Upper lobe of left lung (tissue), 4 donors: ENCODE results near the gene TPBGL.

Experiments
- CTCF ChIP-seq, 6 experiments: fragments of 450-650 bp in 4 of 6; fragments of 200-600 bp in 2 of 6; sonication (generic) in 2 of 6; IDR thresholded peaks; one replicate each; pipeline ENCODE4 v1.5.1; 2016 to 2019; ENCODE audit warnings: antibody characterized with exemption in 6 of 6
- EP300 ChIP-seq, 4 donors: sonication (generic); formaldehyde crosslinking; IDR thresholded peaks; one replicate each; pipeline ENCODE4 v1.5.1; 2017; ENCODE audit warnings: antibody characterized with exemption in 4 of 4, control low read depth in 2 of 4
- POLR2A ChIP-seq, 4 donors: fragments of 450-650 bp; IDR thresholded peaks; one replicate each; pipeline ENCODE4 v1.5.1; 2016 to 2017; ENCODE audit warnings: antibody characterized with exemption in 4 of 4, mild to moderate bottlenecking in 2 of 4
- POLR2AphosphoS5 ChIP-seq, 2 donors: sonication (generic); formaldehyde crosslinking; IDR thresholded peaks; one replicate each; pipeline ENCODE4 v1.5.1; 2017; ENCODE audit warnings: antibody characterized with exemption in 2 of 2

GRCh38 chr11:75229466-75229865 lies 11.1 kb upstream of the TPBGL start:
- no peak for TF ChIP-seq POLR2A (IDR thresholded peaks at IDR 0.05)
- TF ChIP-seq CTCF (IDR thresholded peaks at IDR 0.05): no peak
- TF ChIP-seq POLR2AphosphoS5 (IDR thresholded peaks at IDR 0.05): no peak
- TF ChIP-seq EP300 (IDR thresholded peaks at IDR 0.05): no peak
